ENCODE data around the gene IFT57.

The IFT57 gene

GRCh38 chr3:108219336-108219735 is 2.9 kb downstream of the IFT57 start:
- DNase-seq (ENCODE audit: low read depth in 2 of 3, low spot score in 1 of 3), result no peak

GRCh38 chr3:108218811-108219210 is 3.4 kb downstream of the IFT57 start:
- DNase-seq (ENCODE audit: low read depth in 2 of 3, low spot score in 1 of 3), result no peak

GRCh38 chr3:108215871-108216270 is 6.4 kb downstream of the IFT57 start:
- DNase-seq (ENCODE audit: low read depth in 2 of 3, low spot score in 1 of 3), result no peak

- DNase-seq (ENCODE audit: low read depth in 2 of 3, low spot score in 1 of 3), result no peak
Measured at GRCh38 chr3:108209579-108209978, 12.6 kb downstream of the IFT57 start.

GRCh38 chr3:108208831-108209230 is 13.4 kb downstream of the IFT57 start:
- DNase-seq (ENCODE audit: low read depth in 2 of 3, low spot score in 1 of 3), result no peak

GRCh38 chr3:108202834-108203233 is 19.4 kb downstream of the IFT57 start:
- DNase-seq (ENCODE audit: low read depth in 2 of 3, low spot score in 1 of 3), result no peak

- no peak for DNase-seq (ENCODE audit: low read depth in 2 of 3, low spot score in 1 of 3)
Measured at GRCh38 chr3:108202080-108202479, 20.1 kb downstream of the IFT57 start.

GRCh38 chr3:108201258-108201657 is 21.0 kb downstream of the IFT57 start:
- DNase-seq (ENCODE audit: low read depth in 2 of 3, low spot score in 1 of 3), result no peak

GRCh38 chr3:108200578-108200977 is 21.6 kb downstream of the IFT57 start:
- DNase-seq (ENCODE audit: low read depth in 2 of 3, low spot score in 1 of 3), result no peak

GRCh38 chr3:108200024-108200423 is 22.2 kb downstream of the IFT57 start:
- no peak for DNase-seq (ENCODE audit: low read depth in 2 of 3, low spot score in 1 of 3)

GRCh38 chr3:108191394-108191793 is 30.8 kb downstream of the IFT57 start:
- no peak for DNase-seq (ENCODE audit: low read depth in 2 of 3, low spot score in 1 of 3)

- DNase-seq (ENCODE audit: low read depth in 2 of 3, low spot score in 1 of 3), result no peak
Measured at GRCh38 chr3:108190346-108190745, 31.9 kb downstream of the IFT57 start.

GRCh38 chr3:108189440-108189839 is 32.8 kb downstream of the IFT57 start:
- DNase-seq (ENCODE audit: low read depth in 2 of 3, low spot score in 1 of 3), result no peak

- DNase-seq (ENCODE audit: low read depth in 2 of 3, low spot score in 1 of 3), result no peak
Measured at GRCh38 chr3:108185536-108185935, 36.7 kb downstream of the IFT57 start.

GRCh38 chr3:108184824-108185223 is 37.4 kb downstream of the IFT57 start:
- no peak for DNase-seq (ENCODE audit: low read depth in 2 of 3, low spot score in 1 of 3)

GRCh38 chr3:108183971-108184370 is 38.3 kb downstream of the IFT57 start:
- no peak for DNase-seq (ENCODE audit: low read depth in 2 of 3, low spot score in 1 of 3)

GRCh38 chr3:108183181-108183580 is 39.0 kb downstream of the IFT57 start:
- DNase-seq (ENCODE audit: low read depth in 2 of 3, low spot score in 1 of 3), result no peak

GRCh38 chr3:108182339-108182738 is 39.9 kb downstream of the IFT57 start:
- no peak for DNase-seq (ENCODE audit: low read depth in 2 of 3, low spot score in 1 of 3)

GRCh38 chr3:108181172-108181571 is 41.1 kb downstream of the IFT57 start:
- no peak for DNase-seq (ENCODE audit: low read depth in 2 of 3, low spot score in 1 of 3)

GRCh38 chr3:108180194-108180593 is 42.0 kb downstream of the IFT57 start:
- DNase-seq (ENCODE audit: low read depth in 2 of 3, low spot score in 1 of 3), result no peak

- DNase-seq (ENCODE audit: low read depth in 2 of 3, low spot score in 1 of 3), result no peak
Measured at GRCh38 chr3:108178676-108179075, 43.5 kb downstream of the IFT57 start.

- DNase-seq (ENCODE audit: low read depth in 2 of 3, low spot score in 1 of 3), result no peak
Measured at GRCh38 chr3:108177536-108177935, 44.7 kb downstream of the IFT57 start.

- no peak for DNase-seq (ENCODE audit: low read depth in 2 of 3, low spot score in 1 of 3)
Measured at GRCh38 chr3:108175352-108175751, 46.9 kb downstream of the IFT57 start.

- no peak for DNase-seq (ENCODE audit: low read depth in 2 of 3, low spot score in 1 of 3)
Measured at GRCh38 chr3:108171106-108171505, 51.1 kb downstream of the IFT57 start.

Measured in stimulated activated CD4-positive, alpha-beta T cell treated with anti-CD3 and anti-CD28 coated beads, Interleukin-12 subunit alpha, Interleukin-12 subunit beta, amount 100 ng/mL, for 48 hours (primary cell).